HepG2 (cell line): Measurements from ENCODE around the gene YWHAB. TPM values are rescaled to one million over a fixed set of nuclear protein-coding genes. Genes with fewer than 3 reads are reported as not detected.

ENCODE experiments used
- ARNTL ChIP-seq: sonication (generic); formaldehyde crosslinking; IDR thresholded peaks from 2 replicates; pipeline ENCODE4 v1.4.0; 2020; ENCODE audit warnings: mild to moderate bottlenecking, missing genetic modification reagents
- BRD4 ChIP-seq: sonication (generic); formaldehyde crosslinking; IDR thresholded peaks from 2 replicates; pipeline ENCODE4 v1.4.0; 2020; ENCODE audit warnings: missing genetic modification reagents
- DNMT3B ChIP-seq: conservative IDR thresholded peaks from 2 replicates; pipeline ENCODE4 v1.6.1; 2016; ENCODE audit warnings: missing biosample characterization, control low read depth
- DR1 ChIP-seq: sonication (generic); formaldehyde crosslinking; IDR thresholded peaks from 2 replicates; pipeline ENCODE4 v1.8.0; 2021; ENCODE audit warnings: mild to moderate bottlenecking, missing genetic modification reagents, inconsistent platforms
- EHMT2 ChIP-seq: fragments of 200-600 bp; sonication (generic); IDR thresholded peaks from 2 replicates; pipeline ENCODE4 v1.7.0; 2017; ENCODE audit warnings: antibody characterized with exemption, low read depth, low read length, borderline replicate concordance
- ELF3 ChIP-seq: IDR thresholded peaks from 2 replicates; pipeline ENCODE4 v1.6.1; 2016; ENCODE audit warnings: missing genetic modification reagents, missing compliant biosample characterization
- IRF1 ChIP-seq: sonication (generic); formaldehyde crosslinking; IDR thresholded peaks from 2 replicates; pipeline ENCODE4 v1.4.0; 2020; ENCODE audit warnings: low read depth, mild to moderate bottlenecking, missing genetic modification reagents
- ISX ChIP-seq: sonication (generic); formaldehyde crosslinking; conservative IDR thresholded peaks from 2 replicates; pipeline ENCODE4 v1.5.0; 2020; ENCODE audit warnings: missing genetic modification reagents
- JUND ChIP-seq: sonication (generic); formaldehyde crosslinking; IDR thresholded peaks from 2 replicates; pipeline ENCODE4 v1.8.0; 2022; ENCODE audit warnings: mild to moderate bottlenecking, missing genetic modification reagents
- NAIF1 ChIP-seq: sonication (generic); formaldehyde crosslinking; IDR thresholded peaks from 2 replicates; pipeline ENCODE4 v1.5.0; 2020; ENCODE audit warnings: mild to moderate bottlenecking, missing genetic modification reagents, borderline replicate concordance
- PRMT3 ChIP-seq: sonication (generic); formaldehyde crosslinking; IDR thresholded peaks from 2 replicates; pipeline ENCODE4 v1.8.1; 2022; ENCODE audit warnings: low read depth, mild to moderate bottlenecking, moderate library complexity, missing genetic modification reagents, borderline replicate concordance
- REXO4 ChIP-seq: sonication (generic); formaldehyde crosslinking; IDR thresholded peaks from 2 replicates; pipeline ENCODE4 v1.8.0; 2022; ENCODE audit warnings: missing genetic modification reagents, mild to moderate bottlenecking, borderline replicate concordance
- SOX5 ChIP-seq: IDR thresholded peaks from 2 replicates; pipeline ENCODE4 v1.6.1; 2016; ENCODE audit warnings: borderline replicate concordance
- SRF ChIP-seq: IDR thresholded peaks from 2 replicates; pipeline ENCODE4 v1.6.1; 2011; ENCODE audit warnings: mild to moderate bottlenecking, low read depth, low read length, moderate library complexity
- SUZ12 ChIP-seq: fragments of 150-350 bp; IDR thresholded peaks from 2 replicates; pipeline ENCODE4 v1.6.1; 2014; ENCODE audit warnings: low read depth, low read length
- TARDBP ChIP-seq: sonication (generic); formaldehyde crosslinking; IDR thresholded peaks from 2 replicates; pipeline ENCODE4 v1.8.0; 2022; ENCODE audit warnings: mild to moderate bottlenecking, missing genetic modification reagents
- TMF1 ChIP-seq: sonication (generic); formaldehyde crosslinking; IDR thresholded peaks from 2 replicates; pipeline ENCODE4 v1.8.1; 2022; ENCODE audit warnings: low read depth, missing genetic modification reagents
- YEATS4 ChIP-seq: sonication (generic); formaldehyde crosslinking; IDR thresholded peaks from 2 replicates; pipeline ENCODE4 v1.4.0; 2020; ENCODE audit warnings: missing genetic modification reagents, borderline replicate concordance
- ZBTB20 ChIP-seq: sonication (generic); formaldehyde crosslinking; IDR thresholded peaks from 2 replicates; pipeline ENCODE4 v1.8.1; 2023; ENCODE audit warnings: missing genetic modification reagents, low read depth, mild to moderate bottlenecking, borderline replicate concordance
- ZFP36 ChIP-seq: fragments of 150-350 bp; IDR thresholded peaks from 2 replicates; pipeline ENCODE4 v1.6.1; 2018; ENCODE audit warnings: borderline replicate concordance, low read length, low read depth; ENCODE audit not compliant: partially characterized antibody
- ZNF563 ChIP-seq: sonication (generic); formaldehyde crosslinking; IDR thresholded peaks from 2 replicates; pipeline ENCODE4 v1.8.0; 2022; ENCODE audit warnings: mild to moderate bottlenecking, moderate library complexity, missing genetic modification reagents
- ZNF567 ChIP-seq: sonication (generic); formaldehyde crosslinking; IDR thresholded peaks from 2 replicates; pipeline ENCODE4 v1.8.1; 2023; ENCODE audit warnings: mild to moderate bottlenecking, missing genetic modification reagents, borderline replicate concordance
- ZNF747 ChIP-seq: sonication (generic); formaldehyde crosslinking; IDR thresholded peaks from 2 replicates; pipeline ENCODE4 v1.8.1; 2023; ENCODE audit warnings: missing genetic modification reagents, mild to moderate bottlenecking, borderline replicate concordance
- ZNF781 ChIP-seq: sonication (generic); formaldehyde crosslinking; IDR thresholded peaks from 2 replicates; pipeline ENCODE4 v1.5.1; 2020; ENCODE audit warnings: borderline replicate concordance, mild to moderate bottlenecking, missing genetic modification reagents; ENCODE audit errors: not compliant biosample characterization
- polyA plus RNA-seq, 8 experiments: library from polyadenylated mRNA; depleted of rRNA in 3 of 8; stranded (reverse) in 7 of 8; unstranded in 1 of 8; fragments of >200 nt; fragmentation: Illumina TruSeq in 4 of 8; extraction: Trizol in 4 of 8; gene quantifications; 2 replicates each; pipeline versions ENCODE4 v1.2.1 to v1.2.3, GENCODE V29; 2011 to 2016; ENCODE audit warnings: low read depth in 4 of 8, missing spikeins in 1 of 8, mixed read lengths in 1 of 8; ENCODE audit not compliant: insufficient read depth in 1 of 8
- total RNA-seq, 5 experiments: library from RNA; depleted of rRNA; stranded (reverse); fragments of >200 nt; fragmentation: Illumina TruSeq; extraction: Trizol; gene quantifications; 2 replicates each; pipeline ENCODE4 v1.2.3, GENCODE V29; 2016; ENCODE audit warnings: low read depth in 1 of 5
- TF ChIP-seq, protein P1 (sequence below): sonication (generic); formaldehyde crosslinking; IDR thresholded peaks from 2 replicates; pipeline ENCODE4 v1.5.0; 2020; ENCODE audit warnings: missing genetic modification reagents, mild to moderate bottlenecking, borderline replicate concordance
- TF ChIP-seq, protein P2 (sequence below): sonication (generic); formaldehyde crosslinking; IDR thresholded peaks from 2 replicates; pipeline ENCODE4 v1.4.0; 2020; ENCODE audit warnings: missing genetic modification reagents
- TF ChIP-seq, protein P3 (sequence below): sonication (generic); formaldehyde crosslinking; IDR thresholded peaks from 2 replicates; pipeline ENCODE4 v1.4.0; 2020; ENCODE audit warnings: missing genetic modification reagents

Gene YWHAB
- total and polyA plus RNA-seq, 2 of the 13 experiments (the other 11 are each of a cell fraction or from before 2014, with no cell fraction given) = 77.2 to 121 TPM

GRCh38 chr20:44909872-44910689 is 24.6 kb downstream of the YWHAB start, which contains the start of gene PABPC1L (continued):
- TF ChIP-seq ZNF567 (CRISPR knock-in tag) = no peak
- TF ChIP-seq, protein P1, sequence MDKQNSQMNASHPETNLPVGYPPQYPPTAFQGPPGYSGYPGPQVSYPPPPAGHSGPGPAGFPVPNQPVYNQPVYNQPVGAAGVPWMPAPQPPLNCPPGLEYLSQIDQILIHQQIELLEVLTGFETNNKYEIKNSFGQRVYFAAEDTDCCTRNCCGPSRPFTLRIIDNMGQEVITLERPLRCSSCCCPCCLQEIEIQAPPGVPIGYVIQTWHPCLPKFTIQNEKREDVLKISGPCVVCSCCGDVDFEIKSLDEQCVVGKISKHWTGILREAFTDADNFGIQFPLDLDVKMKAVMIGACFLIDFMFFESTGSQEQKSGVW (CRISPR knock-in tag) = no peak
- TF ChIP-seq ISX (CRISPR knock-in tag) = no peak
- TF ChIP-seq ZBTB20 = no peak; the same call in 1 of the 2 replicates
- no peak for TF ChIP-seq DNMT3B (CRISPR knock-in tag)
- no peak for TF ChIP-seq ZFP36
- no peak for TF ChIP-seq SUZ12
- no peak; the same call in 1 of the 2 replicates for TF ChIP-seq PRMT3 (CRISPR knock-in tag)
- TF ChIP-seq TMF1 (CRISPR knock-in tag) = peak; percentile 64; the same call in 1 of the 2 replicates
- no peak; the same call in 1 of the 2 replicates for TF ChIP-seq TARDBP
- peak; percentile 65 for TF ChIP-seq ELF3 (CRISPR knock-in tag)
- peak; percentile 90 for TF ChIP-seq YEATS4
- TF ChIP-seq ZNF781 (CRISPR knock-in tag) = peak; percentile 39
- TF ChIP-seq BRD4 (CRISPR knock-in tag) = peak; percentile 83
- TF ChIP-seq, protein P2, sequence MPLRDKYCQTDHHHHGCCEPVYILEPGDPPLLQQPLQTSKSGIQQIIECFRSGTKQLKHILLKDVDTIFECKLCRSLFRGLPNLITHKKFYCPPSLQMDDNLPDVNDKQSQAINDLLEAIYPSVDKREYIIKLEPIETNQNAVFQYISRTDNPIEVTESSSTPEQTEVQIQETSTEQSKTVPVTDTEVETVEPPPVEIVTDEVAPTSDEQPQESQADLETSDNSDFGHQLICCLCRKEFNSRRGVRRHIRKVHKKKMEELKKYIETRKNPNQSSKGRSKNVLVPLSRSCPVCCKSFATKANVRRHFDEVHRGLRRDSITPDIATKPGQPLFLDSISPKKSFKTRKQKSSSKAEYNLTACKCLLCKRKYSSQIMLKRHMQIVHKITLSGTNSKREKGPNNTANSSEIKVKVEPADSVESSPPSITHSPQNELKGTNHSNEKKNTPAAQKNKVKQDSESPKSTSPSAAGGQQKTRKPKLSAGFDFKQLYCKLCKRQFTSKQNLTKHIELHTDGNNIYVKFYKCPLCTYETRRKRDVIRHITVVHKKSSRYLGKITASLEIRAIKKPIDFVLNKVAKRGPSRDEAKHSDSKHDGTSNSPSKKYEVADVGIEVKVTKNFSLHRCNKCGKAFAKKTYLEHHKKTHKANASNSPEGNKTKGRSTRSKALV (CRISPR knock-in tag) = peak; percentile 83
- no peak; the same call in 1 of the 2 replicates for TF ChIP-seq IRF1
- TF ChIP-seq JUND (CRISPR knock-in tag) = 0 out of 2 replicates have a peak, but pooled peaks have one; percentile 32
- TF ChIP-seq ZNF747 = peak; percentile 53
- no peak for TF ChIP-seq EHMT2
- TF ChIP-seq, protein P3, sequence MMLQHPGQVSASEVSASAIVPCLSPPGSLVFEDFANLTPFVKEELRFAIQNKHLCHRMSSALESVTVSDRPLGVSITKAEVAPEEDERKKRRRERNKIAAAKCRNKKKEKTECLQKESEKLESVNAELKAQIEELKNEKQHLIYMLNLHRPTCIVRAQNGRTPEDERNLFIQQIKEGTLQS (CRISPR knock-in tag) = no peak
- peak; percentile 59; the same call in 1 of the 2 replicates for TF ChIP-seq DR1 (CRISPR knock-in tag)
- TF ChIP-seq NAIF1 (CRISPR knock-in tag) = no peak; the same call in 1 of the 2 replicates
- TF ChIP-seq SOX5 (CRISPR knock-in tag) = no peak
- TF ChIP-seq ARNTL = peak; percentile 61
- TF ChIP-seq REXO4 (CRISPR knock-in tag) = no peak
- TF ChIP-seq SRF = peak; percentile 54; the same call in 1 of the 2 replicates
- TF ChIP-seq ZNF563 (CRISPR knock-in tag) = peak; percentile 61; the same call in 1 of the 2 replicates
